Mesenchymal stem cell (in vitro differentiated cells and primary cell): Measurements from ENCODE around the gene SIK3.

Source experiments
- DNase-seq: peaks from one replicate; pipeline ENCODE4 v3.0.0-alpha.2; 2013
- H2AFZ ChIP-seq: one replicate; pipeline ENCODE4 v1.6.1; 2013; ENCODE audit warnings: low read depth, mild to moderate bottlenecking, control low read depth, inconsistent platforms, low read length, moderate library complexity
- H2AK5ac ChIP-seq: 2 replicates; pipeline ENCODE4 v1.6.1; 2013; ENCODE audit warnings: low read length, moderate library complexity, mild to moderate bottlenecking, inconsistent platforms; ENCODE audit not compliant: severe bottlenecking
- H2BK120ac ChIP-seq: one replicate; pipeline ENCODE4 v1.6.1; 2013; ENCODE audit warnings: low read depth, mild to moderate bottlenecking, inconsistent platforms, low read length, moderate library complexity
- H2BK12ac ChIP-seq, 2 experiments: one replicate each; pipeline ENCODE4 v1.6.1; 2013; ENCODE audit warnings: inconsistent platforms in 2 of 2, low read length in 2 of 2, mild to moderate bottlenecking in 2 of 2, moderate library complexity in 2 of 2, control low read depth in 1 of 2
- H2BK15ac ChIP-seq: one replicate; pipeline ENCODE4 v1.6.1; 2013; ENCODE audit warnings: mild to moderate bottlenecking, low read depth, inconsistent platforms; ENCODE audit not compliant: poor library complexity, severe bottlenecking
- H2BK5ac ChIP-seq: 2 replicates; pipeline ENCODE4 v1.6.1; 2013; ENCODE audit warnings: low read depth, mild to moderate bottlenecking, low read length, control low read depth, inconsistent platforms; ENCODE audit not compliant: poor library complexity, severe bottlenecking
- H3K14ac ChIP-seq, 2 experiments: one replicate each; pipeline ENCODE4 v1.6.1; 2013; ENCODE audit warnings: inconsistent platforms in 2 of 2, low read length in 2 of 2, control low read depth in 1 of 2, mild to moderate bottlenecking in 1 of 2, moderate library complexity in 1 of 2
- H3K18ac ChIP-seq, 2 experiments: one replicate each; pipeline ENCODE4 v1.6.1; 2013; ENCODE audit warnings: inconsistent platforms in 2 of 2, low read length in 2 of 2, control low read depth in 1 of 2, low read depth in 1 of 2, mild to moderate bottlenecking in 1 of 2
- H3K23ac ChIP-seq, 2 experiments: one replicate each; pipeline ENCODE4 v1.6.1; 2013; ENCODE audit warnings: inconsistent platforms in 2 of 2, low read length in 2 of 2, mild to moderate bottlenecking in 2 of 2, moderate library complexity in 2 of 2, control low read depth in 1 of 2
- H3K27ac ChIP-seq: 2 replicates; pipeline ENCODE4 v1.5.1; 2013; ENCODE audit warnings: mild to moderate bottlenecking, moderate library complexity, low read length, control low read depth, inconsistent platforms; ENCODE audit not compliant: poor library complexity, severe bottlenecking
- H3K27me3 ChIP-seq, 2 experiments: 2 replicates each; pipeline versions ENCODE4 v1.6.1 to v1.7.0; 2013; ENCODE audit warnings: low read length in 2 of 2, mild to moderate bottlenecking in 2 of 2, moderate library complexity in 2 of 2, control low read depth in 1 of 2, inconsistent platforms in 1 of 2; ENCODE audit not compliant: control insufficient read depth in 1 of 2, insufficient read depth in 1 of 2
- H3K36me3 ChIP-seq, 2 experiments: 2 replicates each; pipeline versions ENCODE4 v1.6.1 to v1.7.0; 2013; ENCODE audit warnings: low read length in 2 of 2, control low read depth in 1 of 2, inconsistent platforms in 1 of 2, low read depth in 1 of 2, mild to moderate bottlenecking in 1 of 2; ENCODE audit not compliant: insufficient read depth in 2 of 2, control insufficient read depth in 1 of 2
- H3K4ac ChIP-seq, 2 experiments: one replicate each; pipeline ENCODE4 v1.6.1; 2013; ENCODE audit warnings: inconsistent platforms in 2 of 2, low read length in 2 of 2, mild to moderate bottlenecking in 2 of 2, moderate library complexity in 2 of 2, control low read depth in 1 of 2, low read depth in 1 of 2
- H3K4me1 ChIP-seq: 2 replicates; pipeline ENCODE4 v1.6.1; 2013; ENCODE audit warnings: low read depth, low read length, control low read depth; ENCODE audit not compliant: control insufficient read depth, insufficient read depth
- H3K4me2 ChIP-seq: 2 replicates; pipeline ENCODE4 v1.6.1; 2013; ENCODE audit warnings: low read length, mild to moderate bottlenecking, inconsistent platforms; ENCODE audit not compliant: poor library complexity, severe bottlenecking
- H3K4me3 ChIP-seq, 2 experiments: 2 replicates each; pipeline versions ENCODE4 v1.5.1 to v1.7.0; 2013; ENCODE audit warnings: low read length in 2 of 2, mild to moderate bottlenecking in 2 of 2, control low read depth in 1 of 2, low read depth in 1 of 2; ENCODE audit not compliant: insufficient read depth in 1 of 2
- H3K79me1 ChIP-seq: replicated peaks from 2 replicates; pipeline ENCODE4 v1.6.1; 2013; ENCODE audit warnings: mild to moderate bottlenecking, control low read depth, low read length, inconsistent platforms; ENCODE audit not compliant: poor library complexity, severe bottlenecking
- H3K9ac ChIP-seq: 2 replicates; pipeline ENCODE4 v1.7.0; 2013; ENCODE audit warnings: mild to moderate bottlenecking, low read length, moderate library complexity
- H3K9me3 ChIP-seq: 2 replicates; pipeline ENCODE4 v1.7.0; 2013; ENCODE audit warnings: mild to moderate bottlenecking, low read length; ENCODE audit not compliant: control insufficient read depth
- H4K8ac ChIP-seq: one replicate; pipeline ENCODE4 v1.6.1; 2013; ENCODE audit warnings: inconsistent platforms, mild to moderate bottlenecking, low read length, moderate library complexity
- H4K91ac ChIP-seq: one replicate; pipeline ENCODE4 v1.6.1; 2013; ENCODE audit warnings: mild to moderate bottlenecking, low read length, inconsistent platforms
- WGBS: methylation state at CpG from one replicate; pipeline ENCODE4 v1.1.7; 2013; ENCODE audit warnings: mixed read lengths; 5-methylcytosine and 5-hydroxymethylcytosine counted together

SIK3 gene

DNA sequence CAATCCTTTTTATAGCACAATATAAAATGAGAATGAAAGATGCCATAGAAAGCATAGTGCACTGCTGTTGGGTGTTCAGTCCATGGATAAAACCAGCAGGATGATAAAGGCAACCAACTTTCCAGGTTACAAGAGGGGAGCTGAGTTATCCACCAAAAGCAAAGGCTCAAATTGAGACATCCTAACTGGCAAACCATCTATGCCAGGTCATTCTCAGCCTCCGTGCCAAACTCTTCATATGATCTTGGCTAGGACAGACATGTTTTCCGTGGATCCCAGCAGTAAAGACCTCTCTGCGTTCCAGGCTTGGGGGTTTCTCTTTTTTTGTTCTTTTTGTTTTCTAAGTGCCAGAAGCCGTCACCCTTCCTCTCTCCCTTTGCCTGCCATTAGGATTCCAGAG, 253.5 kb downstream of the SIK3 start:
- no peak overlapping the region for H2BK120ac ChIP-seq
- 99% methylated on average over 4 of the region's 4 CpGs for WGBS
- H2BK5ac ChIP-seq: no peak overlapping the region

DNA sequence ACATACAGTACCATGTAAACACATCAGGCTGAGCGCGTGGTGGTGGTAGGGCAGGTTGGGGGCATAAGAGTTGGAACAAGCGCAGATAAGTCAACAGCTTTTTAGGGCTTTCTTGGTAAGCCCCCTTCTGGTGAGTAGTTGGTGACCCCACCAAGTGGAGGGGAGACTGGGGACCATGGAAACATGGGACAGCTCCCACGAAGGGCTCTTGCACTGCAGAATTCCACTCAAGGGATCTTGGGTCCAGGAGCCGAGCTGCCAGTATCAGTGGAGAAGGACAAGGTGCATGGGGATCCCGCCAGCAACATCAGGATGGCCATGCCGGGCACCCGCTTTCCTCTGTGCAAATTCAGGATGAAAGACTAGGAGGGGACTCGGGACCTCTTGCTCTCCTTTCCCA, 254.6 kb downstream of the SIK3 start:
- Histone ChIP-seq H3K36me3 (peaks cover 33 to 53% of the 10 kb centered on the region in 2 experiments), H3K4ac (no peak overlapping the region), H3K14ac (no peak overlapping the region), H3K18ac (no peak overlapping the region), H2BK5ac (no peak overlapping the region), H2BK12ac (no peak overlapping the region), H3K27me3 (no peaks in the 10 kb centered on the region), H4K91ac (no peak overlapping the region), H2BK120ac (no peak overlapping the region), H3K9ac (no peak overlapping the region), H3K79me1 (no peaks in the 10 kb centered on the region), H3K4me3 (no peak overlapping the region), H3K27ac (no peak overlapping the region), H2BK15ac (no peak overlapping the region), H3K23ac (no peak overlapping the region), H3K9me3 (no peaks in the 10 kb centered on the region), H4K8ac (no peak overlapping the region), H2AFZ (no peak overlapping the region), H3K4me2 (no peak overlapping the region), H2AK5ac (no peak overlapping the region), H3K4me1 (no peaks in the 10 kb centered on the region)
- DNase-seq: no peak
- WGBS: 94% methylated on average over 8 of the region's 9 CpGs

More for the DNA sequence above, 253.5 kb downstream of the SIK3 start:
- no peak overlapping the region for H3K9ac ChIP-seq
- H2AK5ac ChIP-seq: no peak overlapping the region
- no peak overlapping the region for H4K91ac ChIP-seq
- peaks cover 39 to 59% of the 10 kb centered on the region in 2 experiments for H3K36me3 ChIP-seq
- no peak overlapping the region for H3K4me2 ChIP-seq
- H3K79me1 ChIP-seq: no peaks in the 10 kb centered on the region
- no peak overlapping the region for H3K18ac ChIP-seq
- no peak overlapping the region for H3K4ac ChIP-seq
- DNase-seq: no peak
- no peaks in the 10 kb centered on the region for H3K9me3 ChIP-seq
- no peaks in the 10 kb centered on the region for H3K4me1 ChIP-seq
- no peak overlapping the region for H3K23ac ChIP-seq
- no peak overlapping the region for H2BK15ac ChIP-seq
- no peak overlapping the region for H3K4me3 ChIP-seq
- no peaks in the 10 kb centered on the region for H3K27me3 ChIP-seq
- no peak overlapping the region for H3K14ac ChIP-seq
- H2AFZ ChIP-seq: no peak overlapping the region
- no peak overlapping the region for H4K8ac ChIP-seq
- H3K27ac ChIP-seq: no peak overlapping the region
- no peak overlapping the region for H2BK12ac ChIP-seq

DNA sequence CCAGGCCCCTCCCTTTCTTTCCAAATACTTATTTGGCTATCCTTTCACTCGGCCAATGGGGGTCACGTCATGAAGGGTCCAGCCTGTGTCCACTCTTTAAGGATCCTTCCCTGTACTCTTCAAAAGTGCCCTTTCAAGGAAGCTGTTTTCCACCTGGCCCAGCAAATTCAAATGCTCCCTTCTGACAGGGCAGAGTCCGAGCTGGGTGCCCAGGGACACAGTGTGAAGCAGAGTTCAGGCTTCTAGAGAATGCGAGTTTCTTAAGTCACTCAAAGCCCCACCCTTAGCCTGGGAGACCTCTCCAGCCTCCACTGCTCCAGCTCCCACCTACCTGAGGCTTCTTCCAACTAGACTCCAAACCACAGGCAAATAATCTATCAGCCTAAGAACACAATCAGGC, 255.3 kb downstream of the SIK3 start:
- Histone ChIP-seq H2AFZ (no peak overlapping the region), H4K8ac (no peak overlapping the region), H3K4ac (no peak overlapping the region), H3K4me1 (no peaks in the 10 kb centered on the region), H3K18ac (no peak overlapping the region), H4K91ac (no peak overlapping the region), H3K14ac (no peak overlapping the region), H3K36me3 (peaks cover 32 to 48% of the 10 kb centered on the region in 2 experiments), H3K23ac (no peak overlapping the region), H2BK12ac (no peak overlapping the region), H2BK15ac (no peak overlapping the region), H2BK5ac (no peak overlapping the region), H3K27ac (no peak overlapping the region), H3K9ac (no peak overlapping the region), H3K79me1 (no peaks in the 10 kb centered on the region), H2AK5ac (no peak overlapping the region), H3K27me3 (no peaks in the 10 kb centered on the region), H3K4me2 (no peak overlapping the region), H3K4me3 (no peak overlapping the region), H2BK120ac (no peak overlapping the region), H3K9me3 (no peaks in the 10 kb centered on the region)
- WGBS: 95% methylated on average over 4 of the region's 4 CpGs
- no peak for DNase-seq

DNA sequence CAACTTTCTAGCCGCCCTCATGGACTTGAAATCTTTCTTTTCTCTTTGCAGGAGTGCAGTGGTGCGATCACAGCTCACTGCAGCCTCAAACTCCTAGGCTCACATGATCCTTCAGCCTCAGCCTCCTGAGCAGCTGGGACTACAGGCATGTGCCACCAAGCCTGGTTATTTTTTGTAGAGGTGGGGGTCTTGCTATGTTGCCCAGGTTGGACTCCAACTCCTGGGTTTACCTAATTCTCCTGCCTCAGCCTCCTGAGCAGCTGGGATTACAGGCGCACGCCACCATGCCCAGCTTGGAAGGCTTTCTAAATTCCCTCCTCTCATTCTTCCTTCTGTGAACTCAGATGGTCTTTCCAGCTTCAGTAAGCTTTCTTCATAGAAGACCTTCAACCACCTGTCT, 256.1 kb downstream of the SIK3 start:
- H4K91ac ChIP-seq: no peak overlapping the region
- no peak overlapping the region for H3K4me3 ChIP-seq
- no peak overlapping the region for H2BK12ac ChIP-seq

More for the DNA sequence above, 256.1 kb downstream of the SIK3 start:
- Histone ChIP-seq H3K27ac (no peak overlapping the region), H2BK15ac (no peak overlapping the region), H2BK120ac (no peak overlapping the region), H3K36me3 (peaks cover 24 to 41% of the 10 kb centered on the region in 2 experiments), H3K23ac (no peak overlapping the region), H3K9me3 (no peaks in the 10 kb centered on the region), H3K79me1 (no peaks in the 10 kb centered on the region), H3K4me2 (no peak overlapping the region), H3K14ac (no peak overlapping the region), H3K4me1 (peaks cover 2% of the 10 kb centered on the region), H3K27me3 (no peaks in the 10 kb centered on the region), H2AFZ (no peak overlapping the region), H3K9ac (no peak overlapping the region), H2BK5ac (no peak overlapping the region), H3K4ac (no peak overlapping the region), H3K18ac (no peak overlapping the region), H2AK5ac (no peak overlapping the region), H4K8ac (no peak overlapping the region)
- no peak for DNase-seq
- 100% methylated on average over 4 of the region's 4 CpGs for whole genome bisulfite sequencing
